ENCODE data around the gene CHST4. TPM values are rescaled to one million over a fixed set of nuclear protein-coding genes. Genes with fewer than 3 reads are reported as not detected.

CHST4 gene
- polyA plus RNA-seq, 3 donors = not detected

GRCh38 chr16:71489122-71489521, 37.1 kb upstream of the CHST4 start, which contains the start of gene ZNF19:
Gene ZNF19 (minus strand): TSS chr16:71489324. CDS start chr16:71482114, 7,210 bp downstream.
- no peaks in the 10 kb centered on the region for H3K27me3 ChIP-seq (ENCODE audit: control insufficient read depth in 2 of 2, insufficient read depth in 2 of 2, low read length in 2 of 2)
- no peaks in the 10 kb centered on the region for H3K36me3 ChIP-seq (replicated peaks in 1 of 2; ENCODE audit: control insufficient read depth in 1 of 2, insufficient read depth in 2 of 2, low read length in 2 of 2)
- no peak within 1 kb of the TSS for H3K9ac ChIP-seq (ENCODE audit: insufficient read depth, low read length, poor library complexity, severe bottlenecking)
- H3K4me2 ChIP-seq (replicated peaks; ENCODE audit: extremely low read depth, low read length, poor library complexity, severe bottlenecking) = no peak within 1 kb of the TSS
- Mint-ChIP-seq H3K4me1 (peaks cover 5% of the 10 kb centered on the region), H3K27ac (peak within 1 kb of the TSS in 1 of 7 donors; percentile 46), H3K36me3 (no peaks in the 10 kb centered on the region), H3K4me3 (no peak within 1 kb of the TSS), H3K9me3 (peaks cover 4 to 6% (median 4%) of the 10 kb centered on the region in 7 donors), H3K27me3 (ENCODE audit: low read depth in 3 of 3) (peaks cover 1 to 3% (median 3%) of the 10 kb centered on the region in 3 donors)
- DNase-seq = no peak
- 92% methylated on average over 12 of the region's 22 CpGs for WGBS (ENCODE audit: insufficient coverage)
- no peaks in the 10 kb centered on the region for H4K20me1 ChIP-seq (ENCODE audit: insufficient read depth, low read length)
- peaks cover 5 to 7% of the 10 kb centered on the region in 2 donors for H3K4me1 ChIP-seq (ENCODE audit: control insufficient read depth in 1 of 2, insufficient read depth in 2 of 2, low read length in 2 of 2)
- no peak for TF ChIP-seq CTCF (IDR thresholded peaks at IDR 0.05)
- H3K4me3 ChIP-seq (replicated peaks in 1 of 3; ENCODE audit: low read depth in 2 of 3, low read length in 3 of 3) = no peak within 1 kb of the TSS
- no peak within 1 kb of the TSS for H3K27ac ChIP-seq (ENCODE audit: low read depth in 1 of 2, low read length in 2 of 2)
- H2AFZ ChIP-seq (ENCODE audit: insufficient read depth, low read depth, low read length, poor library complexity, severe bottlenecking) = no peak within 1 kb of the TSS
- H3K9me3 ChIP-seq (replicated peaks in 1 of 2; ENCODE audit: control insufficient read depth in 1 of 2, insufficient read depth in 1 of 2, low read length in 2 of 2) = no peaks in the 10 kb centered on the region
- H3K79me2 ChIP-seq (ENCODE audit: insufficient read depth, low read length) = no peaks in the 10 kb centered on the region
- intact Hi-C loops (cut with micrococcal nuclease) = no loop called here

- Histone ChIP-seq H2AFZ (ENCODE audit: insufficient read depth, low read depth, low read length, poor library complexity, severe bottlenecking) (no peak overlapping the region), H3K27me3 (ENCODE audit: control insufficient read depth in 2 of 2, insufficient read depth in 2 of 2, low read length in 2 of 2) (no peaks in the 10 kb centered on the region), H3K9ac (ENCODE audit: insufficient read depth, low read length, poor library complexity, severe bottlenecking) (no peak overlapping the region), H3K4me2 (replicated peaks; ENCODE audit: extremely low read depth, low read length, poor library complexity, severe bottlenecking) (no peak overlapping the region), H3K27ac (ENCODE audit: low read depth in 1 of 2, low read length in 2 of 2) (no peak overlapping the region), H3K4me1 (ENCODE audit: control insufficient read depth in 1 of 2, insufficient read depth in 2 of 2, low read length in 2 of 2) (no peaks in the 10 kb centered on the region), H3K9me3 (replicated peaks in 1 of 2; ENCODE audit: control insufficient read depth in 1 of 2, insufficient read depth in 1 of 2, low read length in 2 of 2) (no peaks in the 10 kb centered on the region), H3K79me2 (ENCODE audit: insufficient read depth, low read length) (no peaks in the 10 kb centered on the region), H4K20me1 (ENCODE audit: insufficient read depth, low read length) (no peaks in the 10 kb centered on the region), H3K36me3 (replicated peaks in 1 of 2; ENCODE audit: control insufficient read depth in 1 of 2, insufficient read depth in 2 of 2, low read length in 2 of 2) (no peaks in the 10 kb centered on the region), H3K4me3 (replicated peaks in 1 of 3; ENCODE audit: low read depth in 2 of 3, low read length in 3 of 3) (no peak overlapping the region)
- Mint-ChIP-seq H3K9me3 (peaks cover 4 to 6% (median 4%) of the 10 kb centered on the region in 7 donors), H3K36me3 (no peaks in the 10 kb centered on the region), H3K27ac (no peak overlapping the region), H3K4me1 (no peaks in the 10 kb centered on the region), H3K27me3 (ENCODE audit: low read depth in 3 of 3) (peaks cover 3 to 6% (median 3%) of the 10 kb centered on the region in 3 donors), H3K4me3 (no peak overlapping the region)
- no peak for TF ChIP-seq CTCF (IDR thresholded peaks at IDR 0.05)
- intact Hi-C loops (cut with micrococcal nuclease) = loop anchor here in 1 of 2 donors (5.0 kb wide), 1 partner anchor 43 kb away; no protein-coding TSS in a partner anchor
- DNase-seq = no peak
Measured at GRCh38 chr16:71490361-71490760, 35.9 kb upstream of the CHST4 start.

All from CD14-positive monocyte (primary cell).